Tongue (tissue), 3 donors: ENCODE data around the gene RXFP4. TPM values are rescaled to one million over a fixed set of nuclear protein-coding genes. Genes with fewer than 3 reads are reported as not detected.
A peak's percentile ranks its signal among the peaks of the same experiment; 100 is the strongest.
"Not testable (repeated sequence)": the region's sequence is repeated elsewhere in the genome, so short reads cannot be mapped to it uniquely, and the experiment has no call there.

ENCODE experiments used
- DNase-seq: peaks from one replicate; pipeline ENCODE4 v3.0.0-alpha.2; 2015
- small RNA-seq: library from RNA; depleted of rRNA; stranded (forward); fragments of <200 nt; gene quantifications from one replicate; pipeline ENCODE3, GENCODE V24; 2014; ENCODE audit warnings: low replicate concordance
- total RNA-seq: library from RNA; depleted of rRNA; stranded (reverse); fragments of >200 nt; gene quantifications from one replicate; pipeline ENCODE4 v1.2.3, GENCODE V29; 2014

RXFP4 gene
- total RNA-seq, 1 donor from 2014 or later: not detected

DNA sequence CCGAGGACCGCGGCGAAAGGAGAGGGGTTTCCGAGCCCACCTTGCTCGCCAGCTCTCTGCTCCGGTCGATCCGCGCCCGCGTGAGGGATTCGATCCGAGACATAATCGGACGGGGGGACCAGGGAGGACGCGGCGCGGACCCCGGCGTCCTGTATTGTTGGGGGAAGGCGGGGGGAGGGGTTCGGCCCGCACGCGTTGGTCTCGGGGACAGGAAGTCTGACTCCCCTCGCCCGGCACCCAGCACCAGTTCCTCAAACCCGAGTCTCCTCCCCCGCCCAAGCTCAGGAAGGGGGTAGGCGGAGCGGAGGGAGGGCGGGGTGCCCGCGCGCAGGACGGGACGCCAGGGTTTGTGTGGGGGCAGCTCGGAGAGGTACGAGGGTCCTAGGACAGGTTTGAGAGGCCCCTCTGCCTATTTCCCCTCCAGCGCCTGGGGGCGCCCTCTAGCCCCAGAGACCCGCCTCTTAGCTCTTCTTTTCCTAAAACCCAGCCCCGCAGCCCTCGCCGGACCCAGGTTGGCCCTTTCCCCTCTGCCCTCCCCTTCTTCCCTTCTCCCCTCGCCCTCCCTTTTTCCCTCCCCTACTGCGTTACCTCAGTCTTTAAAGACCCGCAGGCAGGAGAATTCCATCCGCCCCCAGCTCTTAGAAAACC, 37.0 kb downstream of the RXFP4 start, which contains the start of gene ARHGEF2:
ARHGEF2 (minus strand) TSS at position 223 of the 648 bp plus-strand sequence; CDS start at position 103, 120 bp downstream.
- peak; percentile 91 for DNase-seq

DNA sequence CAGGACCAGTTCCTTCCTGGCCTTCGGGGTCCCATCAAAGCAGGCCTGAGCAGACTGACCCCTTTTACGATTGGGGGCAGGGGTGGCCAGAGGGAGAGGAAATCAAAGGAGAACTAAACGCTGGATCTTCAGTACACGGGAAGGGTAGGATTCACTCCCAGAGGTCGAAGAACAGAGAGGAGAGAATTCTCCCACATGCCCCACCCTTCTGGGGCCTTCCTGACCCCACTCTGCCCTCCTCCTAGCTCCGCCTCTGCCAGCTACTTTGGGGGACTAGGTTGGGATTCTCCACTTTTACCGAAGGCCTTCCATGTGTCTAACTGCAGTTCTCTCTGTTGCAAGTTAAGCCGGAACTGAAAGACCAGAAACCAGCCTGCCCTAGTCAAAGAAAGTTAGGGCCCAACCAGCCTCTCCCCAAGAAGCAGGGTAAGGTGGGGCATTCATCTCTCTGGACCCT, 37.6 kb downstream of the RXFP4 start:
- DNase-seq: peak; percentile 58

DNA sequence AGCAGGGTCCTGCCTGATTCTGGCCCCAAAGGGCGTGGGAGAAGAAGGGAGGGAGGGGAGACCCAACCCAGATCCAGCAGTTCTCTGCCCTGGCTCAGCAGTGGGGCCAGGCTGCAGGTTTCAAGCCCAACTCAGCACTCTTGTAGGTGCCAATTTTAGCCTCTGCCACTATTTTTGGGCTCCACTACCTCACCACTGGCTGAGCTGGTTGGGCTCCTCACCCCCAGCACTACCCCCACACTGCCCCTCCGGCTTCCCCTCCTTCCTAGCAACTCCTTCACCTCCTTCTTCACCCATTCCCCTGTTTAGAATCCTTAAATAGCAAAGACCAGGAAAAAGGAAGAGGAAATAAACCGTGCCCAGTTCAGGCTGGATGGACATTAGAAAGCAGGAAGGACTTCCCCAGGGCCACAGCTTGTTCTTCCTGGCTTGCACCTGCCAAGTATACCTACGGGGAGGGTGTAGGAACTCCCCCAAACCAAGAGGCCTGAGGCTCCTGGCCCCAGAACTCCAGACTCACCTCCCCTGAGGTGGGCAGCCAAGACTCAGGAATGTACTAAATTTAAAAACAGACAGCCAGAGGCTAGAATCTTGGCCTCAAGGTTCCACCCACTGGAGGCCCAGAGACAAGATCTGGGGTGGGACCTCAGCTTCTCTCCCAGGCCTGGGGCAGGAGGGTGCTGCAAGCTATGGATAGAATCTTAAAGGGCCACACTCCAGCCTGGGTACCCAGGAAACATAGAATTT, 38.3 kb downstream of the RXFP4 start:
- DNase-seq: peak; percentile 72

DNA sequence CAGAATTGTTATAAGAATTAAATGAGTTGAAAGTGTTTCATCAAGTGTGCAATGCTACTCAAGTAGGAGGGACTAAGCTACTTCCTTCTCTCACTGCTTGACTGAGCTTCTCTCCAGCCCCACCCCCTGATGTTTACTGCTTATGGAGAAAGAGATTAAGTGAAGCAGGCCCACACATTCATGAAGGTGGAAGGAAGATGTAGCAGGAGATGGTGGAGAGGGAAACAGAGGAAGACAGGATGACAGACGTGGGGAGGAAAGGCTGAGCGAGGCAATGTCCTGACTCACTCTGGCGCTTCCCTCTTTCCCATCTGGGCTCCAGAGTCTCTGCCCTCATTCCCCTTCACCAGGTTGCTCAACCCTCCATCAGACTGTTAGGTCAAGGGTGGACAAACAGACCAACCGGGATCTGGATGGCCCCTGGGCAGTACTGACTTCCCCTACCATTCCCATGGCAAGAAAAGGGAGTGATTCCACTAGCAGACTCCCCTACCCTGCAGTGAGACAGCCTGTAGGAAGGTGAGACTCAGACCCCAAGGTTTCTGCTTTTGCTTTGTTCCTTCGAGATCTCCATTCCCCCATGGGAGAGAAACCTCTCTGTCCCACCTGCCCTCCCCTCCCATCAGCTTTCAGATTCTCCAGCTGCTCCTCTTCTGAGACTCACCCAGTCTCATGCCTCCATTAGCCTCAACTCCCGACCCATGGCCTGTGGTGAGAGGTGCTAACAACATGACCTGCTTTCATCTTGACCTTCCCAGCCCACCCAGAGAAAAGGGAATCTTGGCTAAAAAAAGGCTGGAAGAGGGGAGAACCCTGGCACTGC, 40.0 kb downstream of the RXFP4 start:
- no peak for DNase-seq

DNA sequence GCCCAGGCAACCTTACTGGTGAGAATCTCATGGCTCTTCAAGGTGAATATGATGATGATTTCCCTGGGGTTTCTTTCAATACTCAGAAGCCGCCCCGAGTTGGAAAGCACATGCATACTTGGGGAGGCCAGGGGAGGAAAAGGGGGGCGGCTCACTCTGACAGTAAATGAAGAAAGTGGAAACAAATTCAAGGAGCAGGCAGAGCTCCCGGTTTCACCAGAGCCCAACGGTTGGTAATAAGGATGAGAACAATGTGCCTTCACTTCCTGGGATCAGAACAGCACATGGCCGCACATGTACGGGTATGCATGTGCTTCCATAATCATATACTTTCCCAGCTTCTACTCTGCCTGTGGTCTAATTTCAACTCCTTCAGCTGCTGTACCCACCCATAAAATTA, 40.7 kb downstream of the RXFP4 start:
- DNase-seq: no peak

DNA sequence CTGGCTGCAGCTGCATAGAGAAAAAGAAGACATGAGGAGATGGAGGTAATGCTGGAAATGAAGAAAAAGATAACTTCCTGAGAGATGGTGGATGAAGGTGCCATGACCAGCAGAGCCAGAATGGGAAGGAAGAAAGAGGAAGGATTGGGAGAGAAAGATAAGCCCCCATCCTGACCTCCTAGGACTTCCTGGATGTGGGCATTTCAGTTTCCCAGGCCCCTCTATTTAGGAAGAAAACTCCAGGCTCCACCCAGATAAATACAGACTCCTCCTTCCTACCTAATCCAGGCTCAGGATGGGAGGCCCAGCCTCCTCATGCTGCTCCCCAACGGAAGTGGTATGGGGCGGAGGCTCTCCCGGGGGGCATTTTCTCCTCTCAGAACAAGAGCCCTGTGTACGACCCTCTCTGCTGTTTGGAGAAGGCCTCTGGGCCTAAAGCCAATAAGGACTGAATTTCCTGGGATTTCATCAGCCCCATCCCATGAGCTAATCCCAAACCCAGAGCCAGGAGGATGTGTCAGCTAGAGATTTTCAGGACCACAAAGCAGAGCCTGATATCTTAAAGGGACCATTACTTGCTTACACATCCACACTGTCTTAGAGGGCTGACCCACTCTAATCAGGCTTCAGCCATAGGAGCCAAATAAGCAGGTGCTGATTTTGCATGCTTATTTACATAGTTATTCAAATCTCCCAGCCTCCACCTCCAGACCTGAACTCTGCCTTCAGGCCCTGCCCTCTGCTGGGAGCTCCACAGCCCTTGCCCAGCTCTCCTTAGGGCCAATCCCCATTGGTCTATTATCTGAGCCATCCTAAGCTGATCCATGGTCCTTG, 42.0 kb downstream of the RXFP4 start:
- DNase-seq: peak; percentile 97

DNA sequence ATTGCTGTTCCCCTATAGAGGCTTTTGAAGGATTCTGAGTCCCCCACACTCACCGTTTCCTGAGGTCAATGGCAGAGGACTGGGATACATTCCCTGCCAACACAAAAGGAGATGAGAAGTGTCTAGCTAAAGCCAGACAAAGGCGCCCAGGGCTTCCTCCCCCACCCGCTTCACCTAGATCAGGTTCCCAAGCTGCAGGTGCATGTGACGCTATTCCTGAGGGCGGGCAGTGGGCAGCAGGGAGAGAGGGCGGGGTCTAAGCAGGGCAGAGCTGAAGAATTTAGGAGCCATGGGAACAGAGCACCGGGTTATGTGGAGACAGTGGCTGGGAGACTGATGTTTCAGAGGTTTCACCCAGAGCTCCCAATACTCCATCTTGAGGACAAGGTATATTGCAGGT, 42.9 kb downstream of the RXFP4 start:
- DNase-seq: no peak

DNA sequence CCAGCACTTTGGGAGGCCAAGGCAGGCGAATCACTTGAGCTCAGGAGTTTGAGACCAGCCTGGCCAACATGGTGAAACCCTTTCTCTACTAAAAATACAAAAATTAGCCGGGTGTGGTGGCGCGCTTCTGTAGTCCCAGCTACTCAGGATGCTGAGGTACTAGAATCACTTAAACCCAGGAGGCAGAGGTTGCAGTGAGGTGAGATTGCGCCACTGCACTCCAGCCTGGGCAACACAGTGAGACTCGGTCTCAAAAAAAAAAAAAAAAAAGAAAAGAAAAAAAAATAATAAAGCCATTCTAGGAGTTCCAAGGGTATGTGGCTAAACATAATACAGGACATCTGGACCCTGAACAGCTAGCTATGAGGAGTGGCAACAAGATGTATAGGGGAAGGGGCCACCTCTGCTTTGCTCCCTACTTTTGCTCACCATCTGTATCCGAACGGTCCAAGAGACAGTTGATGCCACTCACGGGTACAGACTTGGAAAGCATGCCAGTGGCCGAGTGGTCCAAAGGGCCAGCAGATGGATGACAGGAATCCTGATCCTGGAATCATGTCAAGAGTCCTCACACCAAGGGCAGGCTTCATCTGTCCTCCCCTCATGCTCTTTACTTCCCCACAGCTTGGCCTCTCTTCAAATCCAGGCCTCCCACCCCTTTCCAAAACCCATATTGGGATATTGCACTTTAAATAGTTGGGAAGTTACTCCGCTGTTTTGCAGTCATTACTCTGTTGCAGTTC, 43.6 kb downstream of the RXFP4 start:
- DNase-seq: not testable (repeated sequence)

DNA sequence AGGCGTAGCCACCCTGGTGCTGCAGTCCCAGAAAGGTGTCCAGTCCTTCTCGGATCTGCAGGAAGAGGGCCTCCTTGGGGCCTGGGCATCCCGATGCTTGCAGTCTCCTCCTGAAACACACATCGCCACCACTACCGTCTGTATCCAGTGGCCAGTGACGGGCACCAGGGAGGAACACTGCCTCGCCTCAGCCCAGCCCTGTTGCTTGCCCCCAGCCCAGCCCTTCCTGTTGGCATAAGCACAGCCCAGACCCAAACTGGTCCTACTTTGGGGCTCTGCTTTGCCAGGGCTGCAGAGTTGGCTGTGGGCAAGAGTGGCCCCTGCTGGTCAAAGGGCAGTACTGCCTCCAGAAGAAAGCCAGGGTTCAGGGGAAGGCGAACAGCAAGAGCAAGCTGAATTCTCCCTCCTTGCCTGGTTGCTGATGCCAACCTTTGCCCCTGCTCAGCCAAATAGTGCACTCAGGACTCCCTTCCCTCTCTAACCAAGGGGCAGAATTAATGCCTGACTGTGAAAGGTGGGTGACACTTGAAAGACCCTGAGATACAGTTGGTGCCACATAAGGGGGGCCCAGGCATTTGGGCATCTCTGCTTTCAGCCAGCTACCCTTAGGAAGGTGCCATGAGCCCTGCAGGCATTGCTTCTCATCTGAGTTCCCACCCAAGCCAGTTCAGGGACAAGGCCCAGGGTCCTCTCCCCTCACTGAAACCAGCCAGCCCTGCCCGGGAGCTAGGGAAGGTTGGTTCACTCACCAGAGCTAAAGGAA, 48.0 kb downstream of the RXFP4 start:
- DNase-seq: peak; percentile 91

DNA sequence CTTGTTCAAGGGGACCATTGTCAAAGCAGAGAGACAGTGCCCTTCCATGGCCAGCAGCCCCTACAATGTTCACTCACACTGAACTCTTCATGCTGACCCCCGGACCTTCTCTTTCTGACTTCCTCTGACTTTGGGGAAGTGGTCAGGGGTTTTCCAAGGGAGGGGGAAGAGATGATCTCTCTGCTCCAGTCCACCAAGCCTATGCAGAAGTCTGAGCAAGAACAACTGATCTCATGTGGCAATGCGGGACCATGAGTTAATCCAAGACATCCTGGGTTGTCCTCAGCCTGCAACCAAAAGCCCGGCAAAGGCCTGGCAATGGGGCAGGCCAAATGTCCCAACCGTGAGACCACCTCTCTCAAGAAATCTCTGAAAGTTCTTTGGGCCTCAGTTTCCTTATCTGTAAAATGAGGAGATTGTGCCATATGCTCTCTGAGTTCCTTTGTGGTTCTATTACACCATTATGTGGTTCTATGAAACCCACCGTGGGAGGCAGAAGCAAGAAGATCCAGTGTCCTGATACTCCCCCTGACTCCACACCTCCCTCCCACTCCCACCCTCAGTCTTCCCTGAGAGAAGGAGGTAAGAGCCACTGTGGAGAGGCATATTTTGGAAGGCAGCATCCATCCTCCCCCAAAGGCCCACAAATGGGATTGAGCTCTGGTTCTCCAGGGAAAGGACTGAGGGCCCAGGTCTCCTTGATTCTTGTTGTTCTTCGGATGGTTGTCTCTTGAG, 48.7 kb downstream of the RXFP4 start:
- DNase-seq: no peak

Small RNAs within 50 kb of the gene (small RNA-seq; reads per million reads assigned to genes)
- 0.05 reads per million for gene MIR6738
- gene RF00015: not detected
- not detected for gene SCARNA4
- gene SNORA80E: 42.3 reads per million, percentile 96 among the genes with 10 or more reads in this experiment

Other genes with a start within 250 kb of the RXFP4 start
- 41.3 TPM for gene GON4L, start 84.4 kb upstream of the RXFP4 start, total RNA-seq
- 26.2 TPM for gene SYT11, start 82.1 kb upstream of the RXFP4 start, total RNA-seq
- 32.6 TPM for gene RIT1, start 30.3 kb upstream of the RXFP4 start, total RNA-seq
- gene KHDC4, start 7.2 kb upstream of the RXFP4 start, total RNA-seq: 52.4 TPM
- gene ARHGEF2, start 36.9 kb downstream of the RXFP4 start, total RNA-seq: 115 TPM
- 282 TPM for gene SSR2, start 79.3 kb downstream of the RXFP4 start, total RNA-seq
- gene UBQLN4, start 112.2 kb downstream of the RXFP4 start, total RNA-seq: 29.1 TPM
- 31.8 TPM for gene LAMTOR2, start 113.1 kb downstream of the RXFP4 start, total RNA-seq
- 13.3 TPM for gene RAB25, start 119.5 kb downstream of the RXFP4 start, total RNA-seq
- gene MEX3A, start 140.8 kb downstream of the RXFP4 start, total RNA-seq: 4.0 TPM
- gene LMNA, start 173.1 kb downstream of the RXFP4 start, total RNA-seq: 721 TPM
- 5.5 TPM for gene SEMA4A, start 211.9 kb downstream of the RXFP4 start, total RNA-seq